GM12801 (cell line): ENCODE results near the gene NFYC.

Experiments
- CTCF ChIP-seq: IDR thresholded peaks from one replicate; pipeline ENCODE4 v1.5.1; 2011; ENCODE audit warnings: control low read depth; ENCODE audit not compliant: insufficient read length; ENCODE audit errors: extremely low read depth

The NFYC gene

DNA sequence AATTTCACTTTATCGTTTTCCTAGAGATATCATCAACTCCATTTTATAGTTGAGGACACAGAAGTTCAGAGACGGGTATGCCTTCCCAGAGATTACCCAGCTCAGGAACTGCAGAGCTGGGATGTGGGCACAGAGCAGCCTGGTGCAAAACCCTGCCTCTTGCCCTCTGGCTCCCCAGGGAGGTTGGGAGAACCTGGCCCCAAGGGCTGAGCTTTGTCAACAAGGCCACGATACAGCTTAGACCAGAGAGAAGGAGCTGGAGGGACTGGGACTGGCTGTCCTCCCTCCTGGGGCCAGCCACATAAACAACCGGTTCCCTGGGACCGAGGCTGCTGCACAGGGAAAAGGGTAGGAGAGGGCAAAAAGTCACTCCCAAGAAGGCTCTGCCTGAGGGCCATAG is 29.8 kb upstream of the NFYC start:
- no peak for TF ChIP-seq CTCF

GRCh38 chr1:40662151-40662550 is 29.4 kb upstream of the NFYC start:
- no peak for TF ChIP-seq CTCF

DNA sequence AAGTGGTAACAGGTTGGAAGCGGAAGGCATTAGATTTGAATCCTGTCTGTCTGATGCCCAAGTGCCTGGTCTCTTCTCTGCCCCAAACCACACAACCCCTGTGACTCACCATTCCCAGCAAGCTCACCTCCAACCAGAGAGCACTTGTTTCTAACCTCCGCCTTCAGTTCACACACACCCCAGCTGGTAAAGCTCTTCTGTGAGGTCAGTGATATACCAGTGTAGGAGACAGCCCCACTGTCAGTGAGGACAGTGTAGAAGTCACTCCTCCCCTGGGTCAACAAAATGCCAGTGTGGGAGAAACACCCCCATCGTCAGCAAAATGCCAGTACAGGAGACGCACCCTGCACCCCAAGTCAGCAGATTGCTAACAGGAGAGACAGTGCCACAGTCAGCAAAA is 28.6 kb upstream of the NFYC start:
- TF ChIP-seq CTCF: no peak

GRCh38 chr1:40663324-40664166 is 28.0 kb upstream of the NFYC start:
- no peak for TF ChIP-seq CTCF

- TF ChIP-seq CTCF: no peak
Observed at GRCh38 chr1:40664167-40664537, 27.4 kb upstream of the NFYC start.

- no peak for TF ChIP-seq CTCF
Observed at GRCh38 chr1:40664791-40665190, 26.7 kb upstream of the NFYC start.

GRCh38 chr1:40665335-40666171 is 26.0 kb upstream of the NFYC start, which contains the start of gene RIMS3:
TSS of gene RIMS3 (minus strand) at chr1:40665682. CDS start at chr1:40641925, 23,757 bp downstream.
- no peak for TF ChIP-seq CTCF
